Stimulated activated naive CD8-positive, alpha-beta T cell treated with anti-CD3 and anti-CD28 coated beads, Interleukin-15, Interleukin-2, amounts not matched to agents 100 ng/mL and 50 ng/mL, for 24 hours (primary cell): ENCODE measurements around the gene CDK5R2.
A peak's percentile ranks its signal among the peaks of the same experiment; 100 is the strongest.
"Not testable (repeated sequence)": the region's sequence is repeated elsewhere in the genome, so short reads cannot be mapped to it uniquely, and the experiment has no call there.

ENCODE experiments used
- H3K27ac Mint-ChIP-seq: one replicate; pipeline ENCODE4 v1.8.0; 2021; ENCODE audit warnings: mild to moderate bottlenecking, mixed read lengths
- H3K27me3 Mint-ChIP-seq: one replicate; pipeline ENCODE4 v1.8.0; 2021; ENCODE audit warnings: mixed read lengths
- H3K36me3 Mint-ChIP-seq: one replicate; pipeline ENCODE4 v1.8.0; 2021; ENCODE audit warnings: low read depth, mixed read lengths
- H3K4me1 Mint-ChIP-seq: one replicate; pipeline ENCODE4 v1.8.0; 2021; ENCODE audit warnings: low read depth, mixed read lengths
- H3K4me3 Mint-ChIP-seq: one replicate; pipeline ENCODE4 v1.8.0; 2021; ENCODE audit warnings: mild to moderate bottlenecking, mixed read lengths
- H3K9me3 Mint-ChIP-seq: one replicate; pipeline ENCODE4 v1.8.0; 2021; ENCODE audit warnings: mixed read lengths

The CDK5R2 gene

GRCh38 chr2:218959141-218959731 is at the start of gene CDK5R2:
Gene CDK5R2 (plus strand): TSS chr2:218959666. CDS start chr2:218959821, 155 bp downstream.
- no peaks in the 10 kb centered on the region for H3K36me3 Mint-ChIP-seq
- H3K27me3 Mint-ChIP-seq: peaks cover 70% of the 10 kb centered on the region
- peaks cover 3% of the 10 kb centered on the region for H3K9me3 Mint-ChIP-seq
- peaks cover 18% of the 10 kb centered on the region for H3K4me1 Mint-ChIP-seq
- H3K27ac Mint-ChIP-seq: no peak within 1 kb of the TSS
- H3K4me3 Mint-ChIP-seq: peak within 1 kb of the TSS; percentile 50

- H3K4me1 Mint-ChIP-seq: peaks cover 10% of the 10 kb centered on the region
- H3K27me3 Mint-ChIP-seq: peaks cover 33% of the 10 kb centered on the region
- H3K36me3 Mint-ChIP-seq: no peaks in the 10 kb centered on the region
- H3K4me3 Mint-ChIP-seq: no peak overlapping the region
- no peaks in the 10 kb centered on the region for H3K9me3 Mint-ChIP-seq
- H3K27ac Mint-ChIP-seq: no peak overlapping the region
Measured at GRCh38 chr2:218910741-218911140, 48.7 kb upstream of the CDK5R2 start.

- Mint-ChIP-seq H3K36me3 (peaks cover 15% of the 10 kb centered on the region), H3K4me3 (no peak overlapping the region), H3K9me3 (peaks cover 14% of the 10 kb centered on the region), H3K4me1 (no peaks in the 10 kb centered on the region), H3K27ac (no peak overlapping the region), H3K27me3 (peaks cover 43% of the 10 kb centered on the region)
Measured at GRCh38 chr2:218920504-218920903, 39.0 kb upstream of the CDK5R2 start.

- Mint-ChIP-seq H3K27ac (no peak overlapping the region), H3K36me3 (peaks cover 15% of the 10 kb centered on the region), H3K4me1 (no peaks in the 10 kb centered on the region), H3K27me3 (peaks cover 44% of the 10 kb centered on the region), H3K9me3 (peaks cover 14% of the 10 kb centered on the region), H3K4me3 (no peak overlapping the region)
Measured at GRCh38 chr2:218924757-218925156, 34.7 kb upstream of the CDK5R2 start.

GRCh38 chr2:218925434-218925833 is 34.0 kb upstream of the CDK5R2 start:
- Mint-ChIP-seq H3K27me3 (peaks cover 47% of the 10 kb centered on the region), H3K27ac (no peak overlapping the region), H3K36me3 (peaks cover 15% of the 10 kb centered on the region), H3K4me3 (no peak overlapping the region), H3K9me3 (peaks cover 14% of the 10 kb centered on the region), H3K4me1 (no peaks in the 10 kb centered on the region)

- peaks cover 39% of the 10 kb centered on the region for H3K27me3 Mint-ChIP-seq
- H3K27ac Mint-ChIP-seq: no peak overlapping the region
- H3K36me3 Mint-ChIP-seq: peaks cover 12% of the 10 kb centered on the region
Measured at GRCh38 chr2:218927422-218927821, 32.0 kb upstream of the CDK5R2 start.

GRCh38 chr2:218927876-218928275 is 31.6 kb upstream of the CDK5R2 start:
- Mint-ChIP-seq H3K9me3 (peaks cover 10% of the 10 kb centered on the region), H3K27me3 (peaks cover 34% of the 10 kb centered on the region), H3K4me1 (no peaks in the 10 kb centered on the region), H3K27ac (no peak overlapping the region), H3K36me3 (peaks cover 8% of the 10 kb centered on the region), H3K4me3 (no peak overlapping the region)

More at GRCh38 chr2:218927422-218927821, 32.0 kb upstream of the CDK5R2 start:
- Mint-ChIP-seq H3K4me3 (no peak overlapping the region), H3K4me1 (no peaks in the 10 kb centered on the region), H3K9me3 (peaks cover 11% of the 10 kb centered on the region)

GRCh38 chr2:218930488-218930887 is 29.0 kb upstream of the CDK5R2 start:
- peaks cover 26% of the 10 kb centered on the region for H3K27me3 Mint-ChIP-seq
- H3K4me3 Mint-ChIP-seq, H3K4me1 Mint-ChIP-seq, H3K9me3 Mint-ChIP-seq, H3K27ac Mint-ChIP-seq, H3K36me3 Mint-ChIP-seq: not testable (repeated sequence)

- not testable (repeated sequence) for H3K36me3 Mint-ChIP-seq, H3K4me1 Mint-ChIP-seq, H3K9me3 Mint-ChIP-seq, H3K27ac Mint-ChIP-seq, H3K4me3 Mint-ChIP-seq
- peaks cover 29% of the 10 kb centered on the region for H3K27me3 Mint-ChIP-seq
Measured at GRCh38 chr2:218931751-218932150, 27.7 kb upstream of the CDK5R2 start.

- peaks cover 4% of the 10 kb centered on the region for H3K9me3 Mint-ChIP-seq
- peaks cover 55% of the 10 kb centered on the region for H3K27me3 Mint-ChIP-seq
- H3K27ac Mint-ChIP-seq: no peak overlapping the region
- H3K36me3 Mint-ChIP-seq: no peaks in the 10 kb centered on the region
- no peak overlapping the region for H3K4me3 Mint-ChIP-seq
- H3K4me1 Mint-ChIP-seq: no peaks in the 10 kb centered on the region
Measured at GRCh38 chr2:218944759-218945404, 14.6 kb upstream of the CDK5R2 start.

- peaks cover 48% of the 10 kb centered on the region for H3K27me3 Mint-ChIP-seq
- no peak overlapping the region for H3K27ac Mint-ChIP-seq
Measured at GRCh38 chr2:218946621-218947020, 12.8 kb upstream of the CDK5R2 start.

GRCh38 chr2:218952160-218952559 is 7.3 kb upstream of the CDK5R2 start:
- Mint-ChIP-seq H3K27ac (no peak overlapping the region), H3K36me3 (no peaks in the 10 kb centered on the region), H3K9me3 (no peaks in the 10 kb centered on the region), H3K27me3 (peaks cover 44% of the 10 kb centered on the region), H3K4me1 (no peaks in the 10 kb centered on the region), H3K4me3 (no peak overlapping the region)

More at GRCh38 chr2:218946621-218947020, 12.8 kb upstream of the CDK5R2 start:
- Mint-ChIP-seq H3K9me3 (peaks cover 1% of the 10 kb centered on the region), H3K4me1 (no peaks in the 10 kb centered on the region), H3K4me3 (no peak overlapping the region), H3K36me3 (no peaks in the 10 kb centered on the region)

- Mint-ChIP-seq H3K4me3 (no peak overlapping the region), H3K27me3 (peaks cover 52% of the 10 kb centered on the region), H3K27ac (no peak overlapping the region), H3K36me3 (no peaks in the 10 kb centered on the region), H3K4me1 (no peaks in the 10 kb centered on the region), H3K9me3 (no peaks in the 10 kb centered on the region)
Measured at GRCh38 chr2:218953366-218953954, 6.0 kb upstream of the CDK5R2 start.

GRCh38 chr2:218954541-218955300 is 4.7 kb upstream of the CDK5R2 start:
- peaks cover 58% of the 10 kb centered on the region for H3K27me3 Mint-ChIP-seq
- no peak overlapping the region for H3K4me3 Mint-ChIP-seq
- no peaks in the 10 kb centered on the region for H3K9me3 Mint-ChIP-seq
- H3K4me1 Mint-ChIP-seq: peaks cover 4% of the 10 kb centered on the region
- no peak overlapping the region for H3K27ac Mint-ChIP-seq
- no peaks in the 10 kb centered on the region for H3K36me3 Mint-ChIP-seq

GRCh38 chr2:218956039-218956438 is 3.4 kb upstream of the CDK5R2 start:
- Mint-ChIP-seq H3K9me3 (no peaks in the 10 kb centered on the region), H3K4me1 (peaks cover 10% of the 10 kb centered on the region), H3K27ac (no peak overlapping the region), H3K27me3 (peaks cover 54% of the 10 kb centered on the region), H3K36me3 (no peaks in the 10 kb centered on the region), H3K4me3 (no peak overlapping the region)
